SK-N-SH treated with all-trans-retinoic acid at 6 μM for 48 hours (cell line): ENCODE data around the gene PGAP2.
"Not testable (repeated sequence)": the region's sequence is repeated elsewhere in the genome, so short reads cannot be mapped to it uniquely, and the experiment has no call there.

Source experiments
- ATAC-seq: fragments of 200-7000 bp; cut with Tn5 transposase; 3 replicates; pipeline ENCODE4 v1.9.1; 2020; ENCODE audit warnings: mild to moderate bottlenecking, moderate library complexity
- ARNTL ChIP-seq: fragments of 450-650 bp; formaldehyde crosslinking; IDR thresholded peaks from 2 replicates; pipeline ENCODE4 v1.5.0; 2020; ENCODE audit warnings: low read depth, mild to moderate bottlenecking, moderate library complexity, borderline replicate concordance
- BACH2 ChIP-seq: fragments of 250-450 bp; sonication (Bioruptor Pico); IDR thresholded peaks from 2 replicates; pipeline ENCODE4 v1.9.0; 2021; ENCODE audit warnings: mild to moderate bottlenecking, borderline replicate concordance
- CREB5 ChIP-seq: fragments of 250-450 bp; sonication (Bioruptor Pico); IDR thresholded peaks from 2 replicates; pipeline ENCODE4 v1.5.1; 2020; ENCODE audit warnings: low read depth, mild to moderate bottlenecking, moderate library complexity
- CSDC2 ChIP-seq: fragments of 250-450 bp; sonication (Bioruptor Pico); IDR thresholded peaks from 2 replicates; pipeline ENCODE4 v1.5.0; 2020; ENCODE audit warnings: mild to moderate bottlenecking, moderate library complexity
- CSRNP3 ChIP-seq: fragments of 250-450 bp; sonication (Bioruptor Pico); IDR thresholded peaks from 2 replicates; pipeline ENCODE4 v1.5.1; 2021; ENCODE audit warnings: mild to moderate bottlenecking, moderate library complexity
- ESRRG ChIP-seq: fragments of 250-450 bp; sonication (Bioruptor Pico); IDR thresholded peaks from 2 replicates; pipeline ENCODE4 v1.6.1; 2021; ENCODE audit warnings: mild to moderate bottlenecking
- GLIS3 ChIP-seq: fragments of 250-450 bp; sonication (Bioruptor Pico); IDR thresholded peaks from 2 replicates; pipeline ENCODE4 v1.5.0; 2020; ENCODE audit warnings: mild to moderate bottlenecking, moderate library complexity
- ISL1 ChIP-seq: fragments of 250-450 bp; sonication (Bioruptor Pico); IDR thresholded peaks from 2 replicates; pipeline ENCODE4 v2.1.2; 2022; ENCODE audit warnings: mild to moderate bottlenecking, moderate library complexity
- OSR1 ChIP-seq: fragments of 250-450 bp; sonication (Bioruptor Pico); IDR thresholded peaks from 2 replicates; pipeline ENCODE4 v1.8.0; 2022; ENCODE audit warnings: moderate library complexity, mild to moderate bottlenecking, inconsistent platforms
- PATZ1 ChIP-seq: fragments of 250-450 bp; sonication (Bioruptor Pico); IDR thresholded peaks from 2 replicates; pipeline ENCODE4 v1.8.0; 2020; ENCODE audit warnings: mild to moderate bottlenecking, moderate library complexity, borderline replicate concordance
- POU6F1 ChIP-seq: fragments of 250-450 bp; sonication (Bioruptor Pico); IDR thresholded peaks from 2 replicates; pipeline ENCODE4 v1.8.0; 2021; ENCODE audit warnings: low read depth, mild to moderate bottlenecking, moderate library complexity, borderline replicate concordance
- PPARA ChIP-seq: fragments of 250-450 bp; sonication (Bioruptor Pico); IDR thresholded peaks from 2 replicates; pipeline ENCODE4 v1.5.0; 2020; ENCODE audit warnings: mild to moderate bottlenecking, borderline replicate concordance
- RARB ChIP-seq: fragments of 250-450 bp; sonication (Bioruptor Pico); IDR thresholded peaks from 2 replicates; pipeline ENCODE4 v1.8.0; 2021; ENCODE audit warnings: mild to moderate bottlenecking, moderate library complexity
- TCF4 ChIP-seq: fragments of 250-450 bp; sonication (Bioruptor Pico); IDR thresholded peaks from 2 replicates; pipeline ENCODE4 v1.8.0; 2021; ENCODE audit warnings: mild to moderate bottlenecking, moderate library complexity, borderline replicate concordance
- TOX ChIP-seq: fragments of 250-450 bp; sonication (Bioruptor Pico); IDR thresholded peaks from 2 replicates; pipeline ENCODE4 v1.8.0; 2021; ENCODE audit warnings: mild to moderate bottlenecking, moderate library complexity, borderline replicate concordance
- TSHZ2 ChIP-seq: fragments of 250-450 bp; sonication (Bioruptor Pico); IDR thresholded peaks from 2 replicates; pipeline ENCODE4 v1.5.0; 2020; ENCODE audit warnings: mild to moderate bottlenecking, moderate library complexity
- ZC3H10 ChIP-seq: fragments of 250-450 bp; sonication (Bioruptor Pico); IDR thresholded peaks from 2 replicates; pipeline ENCODE4 v1.5.1; 2021; ENCODE audit warnings: mild to moderate bottlenecking, moderate library complexity
- ZFP3 ChIP-seq: fragments of 250-450 bp; sonication (Bioruptor Pico); IDR thresholded peaks from 2 replicates; pipeline ENCODE4 v1.5.0; 2020; ENCODE audit warnings: mild to moderate bottlenecking, moderate library complexity
- ZFP30 ChIP-seq: fragments of 450-650 bp; formaldehyde crosslinking; IDR thresholded peaks from 2 replicates; pipeline ENCODE4 v1.5.0; 2022; ENCODE audit warnings: mild to moderate bottlenecking, moderate library complexity
- ZNF565 ChIP-seq: fragments of 450-650 bp; formaldehyde crosslinking; conservative IDR thresholded peaks from 2 replicates; pipeline ENCODE4 v1.5.0; 2020; ENCODE audit warnings: low read depth, mild to moderate bottlenecking, moderate library complexity
- ZNF70 ChIP-seq: fragments of 450-650 bp; formaldehyde crosslinking; IDR thresholded peaks from 2 replicates; pipeline ENCODE4 v1.5.0; 2020; ENCODE audit warnings: mild to moderate bottlenecking, moderate library complexity
- ZNF8 ChIP-seq: fragments of 450-650 bp; formaldehyde crosslinking; IDR thresholded peaks from 2 replicates; pipeline ENCODE4 v1.5.0; 2020; ENCODE audit warnings: mild to moderate bottlenecking, moderate library complexity

Gene PGAP2

GRCh38 chr11:3860375-3860774, 52.0 kb downstream of the PGAP2 start:
- no peak for TF ChIP-seq RARB (CRISPR knock-in tag)
- no peak for TF ChIP-seq ZFP30 (CRISPR knock-in tag)
- TF ChIP-seq TSHZ2, result no peak
- TF ChIP-seq BACH2 (CRISPR knock-in tag), result no peak
- no peak for TF ChIP-seq CSDC2 (CRISPR knock-in tag)
- TF ChIP-seq POU6F1 (CRISPR knock-in tag), result no peak
- TF ChIP-seq ZNF565 (CRISPR knock-in tag), result no peak
- TF ChIP-seq ZC3H10 (CRISPR knock-in tag), result no peak
- TF ChIP-seq PATZ1 (CRISPR knock-in tag), result no peak
- no peak for TF ChIP-seq ESRRG (CRISPR knock-in tag)
- no peak for TF ChIP-seq ZFP3 (CRISPR knock-in tag)
- no peak for TF ChIP-seq OSR1 (CRISPR knock-in tag)
- TF ChIP-seq ARNTL (CRISPR knock-in tag), result no peak
- TF ChIP-seq ZNF70 (CRISPR knock-in tag), result no peak
- no peak for TF ChIP-seq ZNF8 (CRISPR knock-in tag)
- no peak for ATAC-seq

- ATAC-seq, result not testable (repeated sequence)
Observed at GRCh38 chr11:3860898-3861393, 52.6 kb downstream of the PGAP2 start.

- TF ChIP-seq TCF4 (CRISPR knock-in tag) (no peak), CREB5 (no peak), TOX (CRISPR knock-in tag) (no peak), ISL1 (no peak), TSHZ2 (no peak), CSDC2 (CRISPR knock-in tag) (no peak), ARNTL (CRISPR knock-in tag) (no peak), PPARA (no peak), GLIS3 (CRISPR knock-in tag) (no peak), ZC3H10 (CRISPR knock-in tag) (no peak), PATZ1 (CRISPR knock-in tag) (no peak), ZFP30 (CRISPR knock-in tag) (no peak), CSRNP3 (no peak), OSR1 (CRISPR knock-in tag) (no peak)
- no peak for ATAC-seq
Observed at GRCh38 chr11:3861683-3862082, 53.3 kb downstream of the PGAP2 start.
